ENCODE data around the gene POLR3A. TPM values are rescaled to one million over a fixed set of nuclear protein-coding genes. Genes with fewer than 3 reads are reported as not detected.
A peak's percentile ranks its signal among the peaks of the same experiment; 100 is the strongest.
"Not testable (repeated sequence)": the region's sequence is repeated elsewhere in the genome, so short reads cannot be mapped to it uniquely, and the experiment has no call there.

The POLR3A gene
- 13.1 to 17.4 TPM (median 13.9 TPM) in 3 replicates for total RNA-seq
- long read RNA-seq, full-length matches to known transcripts = 11 of 20 reads
- long read RNA-seq, partial matches to known transcripts = 3 of 20 reads
- long read RNA-seq, other reads (novel, unspliced or antisense) = 6 of 20 reads

DNA sequence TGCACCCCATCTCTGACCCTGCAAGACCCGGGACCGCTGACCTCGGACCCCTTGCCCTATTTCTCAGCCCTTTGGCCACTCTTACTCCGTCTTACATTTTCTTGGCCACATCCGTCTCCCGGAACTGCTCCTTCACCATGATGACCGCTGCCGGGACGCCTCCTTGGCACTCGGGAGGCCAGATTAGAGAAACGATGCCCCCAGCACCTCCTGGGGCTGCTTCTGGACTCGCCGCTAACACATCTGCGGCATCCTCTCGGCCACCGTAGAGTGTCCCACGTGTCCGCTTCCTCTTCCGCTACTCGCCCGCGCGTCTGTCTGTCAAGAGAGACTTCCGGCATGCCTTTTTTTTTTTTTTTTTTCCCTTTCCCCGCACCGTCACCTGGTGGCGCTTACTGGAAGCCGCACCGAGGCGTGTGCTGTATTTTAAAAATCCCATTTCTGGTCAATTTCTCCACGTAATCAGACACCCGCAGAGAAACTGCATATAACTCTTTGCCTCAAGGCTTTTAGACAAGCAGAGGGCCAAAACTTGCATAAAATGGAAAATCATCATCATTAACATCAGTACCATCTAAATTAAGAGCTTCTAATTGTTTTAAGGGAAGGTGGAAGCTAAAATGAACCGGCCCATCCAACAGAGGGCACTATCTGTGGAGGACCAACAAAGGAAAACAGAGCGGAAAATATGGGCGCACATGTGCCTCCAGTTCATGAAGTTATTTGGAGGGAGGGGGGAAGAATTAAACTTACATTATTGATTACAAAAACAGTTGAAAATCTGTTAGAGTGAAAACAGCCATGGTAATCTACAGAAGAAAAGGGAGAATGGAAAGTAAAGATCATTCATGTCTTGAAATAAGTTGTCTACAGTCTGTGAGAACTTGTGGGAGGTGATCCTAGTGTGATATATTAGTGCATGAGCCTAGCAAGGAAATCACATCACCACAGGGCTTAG is at the start of gene POLR3A:
POLR3A (minus strand) TSS at position 247 of the 958 bp plus-strand sequence; CDS start at position 139, 108 bp downstream.
- Mint-ChIP-seq H3K27me3 (ENCODE audit: low read depth) (no peaks in the 10 kb centered on the region), H3K27ac (ENCODE audit: unreplicated experiment) (peak within 1 kb of the TSS; percentile 93), H3K4me1 (ENCODE audit: low read depth) (peaks cover 43% of the 10 kb centered on the region), H3K9me3 (ENCODE audit: low read depth) (no peaks in the 10 kb centered on the region), H3K36me3 (ENCODE audit: low read depth) (peaks cover 16% of the 10 kb centered on the region), H3K4me3 (ENCODE audit: unreplicated experiment) (peak within 1 kb of the TSS; percentile 98)
- DNase-seq (ENCODE audit: low spot score) = peak; percentile 98
- TF ChIP-seq, protein P1, sequence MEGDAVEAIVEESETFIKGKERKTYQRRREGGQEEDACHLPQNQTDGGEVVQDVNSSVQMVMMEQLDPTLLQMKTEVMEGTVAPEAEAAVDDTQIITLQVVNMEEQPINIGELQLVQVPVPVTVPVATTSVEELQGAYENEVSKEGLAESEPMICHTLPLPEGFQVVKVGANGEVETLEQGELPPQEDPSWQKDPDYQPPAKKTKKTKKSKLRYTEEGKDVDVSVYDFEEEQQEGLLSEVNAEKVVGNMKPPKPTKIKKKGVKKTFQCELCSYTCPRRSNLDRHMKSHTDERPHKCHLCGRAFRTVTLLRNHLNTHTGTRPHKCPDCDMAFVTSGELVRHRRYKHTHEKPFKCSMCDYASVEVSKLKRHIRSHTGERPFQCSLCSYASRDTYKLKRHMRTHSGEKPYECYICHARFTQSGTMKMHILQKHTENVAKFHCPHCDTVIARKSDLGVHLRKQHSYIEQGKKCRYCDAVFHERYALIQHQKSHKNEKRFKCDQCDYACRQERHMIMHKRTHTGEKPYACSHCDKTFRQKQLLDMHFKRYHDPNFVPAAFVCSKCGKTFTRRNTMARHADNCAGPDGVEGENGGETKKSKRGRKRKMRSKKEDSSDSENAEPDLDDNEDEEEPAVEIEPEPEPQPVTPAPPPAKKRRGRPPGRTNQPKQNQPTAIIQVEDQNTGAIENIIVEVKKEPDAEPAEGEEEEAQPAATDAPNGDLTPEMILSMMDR (IDR thresholded peaks at IDR 0.05) = peak; percentile 90

DNA sequence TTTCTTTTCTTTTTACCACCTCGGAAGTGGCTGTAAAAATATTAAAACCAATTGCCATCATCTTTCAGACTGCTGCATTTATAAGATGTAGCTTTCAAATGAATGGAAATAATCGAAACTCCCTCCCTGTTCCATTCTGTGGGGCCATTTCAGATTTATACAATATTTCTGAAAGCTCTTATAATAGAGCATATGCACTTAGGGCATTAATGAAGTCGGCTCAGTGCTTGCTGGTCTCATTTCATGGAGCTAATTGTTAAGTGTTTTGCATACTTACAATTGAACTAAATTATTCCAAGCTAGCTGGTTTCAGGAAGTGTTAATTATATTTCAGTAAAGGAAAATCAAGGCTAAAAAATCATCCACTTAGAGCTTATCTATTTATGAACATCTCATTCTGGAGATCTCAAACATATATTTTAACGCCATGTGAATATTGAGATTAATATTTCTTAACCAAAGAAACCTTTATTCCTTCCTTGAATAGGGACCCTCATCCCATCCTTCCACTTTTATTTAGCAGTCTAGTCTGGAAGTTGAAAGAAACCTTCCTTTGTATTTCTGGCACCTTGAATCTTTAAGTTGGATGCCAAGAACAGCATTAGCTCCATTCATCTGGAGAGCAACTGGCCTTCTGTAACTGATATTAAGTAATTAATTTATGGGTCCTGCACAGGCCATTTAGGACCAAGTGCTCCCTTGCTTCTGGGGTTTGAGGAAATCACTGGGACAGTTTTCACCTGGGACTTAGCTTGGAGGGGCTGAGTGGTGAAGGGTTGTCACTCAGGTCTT is 49.4 kb upstream of the POLR3A start:
- H3K36me3 Mint-ChIP-seq (ENCODE audit: low read depth) = peaks cover 2% of the 10 kb centered on the region
- no peak for DNase-seq (ENCODE audit: low spot score)
- H3K9me3 Mint-ChIP-seq (ENCODE audit: low read depth) = peaks cover 4% of the 10 kb centered on the region
- no peak overlapping the region for H3K27ac Mint-ChIP-seq (ENCODE audit: unreplicated experiment)
- H3K4me1 Mint-ChIP-seq (ENCODE audit: low read depth) = no peaks in the 10 kb centered on the region
- no peak overlapping the region for H3K4me3 Mint-ChIP-seq (ENCODE audit: unreplicated experiment)
- peaks cover 8% of the 10 kb centered on the region for H3K27me3 Mint-ChIP-seq (ENCODE audit: low read depth)
- TF ChIP-seq, protein P1 (IDR thresholded peaks at IDR 0.05) = no peak

DNA sequence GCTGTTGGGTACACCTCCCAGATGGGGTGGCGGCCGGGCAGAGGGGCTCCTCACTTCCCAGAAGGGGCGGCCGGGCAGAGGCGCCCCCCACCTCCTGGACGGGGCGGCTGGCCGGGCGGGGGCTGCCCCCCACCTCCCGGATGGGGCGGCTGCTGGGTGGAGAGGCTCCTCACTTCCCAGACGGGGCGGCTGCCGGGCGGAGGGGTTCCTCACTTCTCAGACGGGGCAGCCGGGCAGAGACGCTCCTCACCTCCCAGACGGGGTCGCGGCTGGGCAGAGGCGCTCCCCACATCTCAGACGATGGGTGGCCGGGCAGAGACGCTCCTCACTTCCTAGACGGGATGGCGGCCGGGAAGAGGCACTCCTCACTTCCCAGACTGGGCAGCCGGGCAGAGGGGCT is 46.5 kb upstream of the POLR3A start:
- DNase-seq (ENCODE audit: low spot score); H3K27ac Mint-ChIP-seq (ENCODE audit: unreplicated experiment); H3K4me1 Mint-ChIP-seq (ENCODE audit: low read depth); H3K9me3 Mint-ChIP-seq (ENCODE audit: low read depth); H3K4me3 Mint-ChIP-seq (ENCODE audit: unreplicated experiment); H3K36me3 Mint-ChIP-seq (ENCODE audit: low read depth); H3K27me3 Mint-ChIP-seq (ENCODE audit: low read depth): not testable (repeated sequence)

DNA sequence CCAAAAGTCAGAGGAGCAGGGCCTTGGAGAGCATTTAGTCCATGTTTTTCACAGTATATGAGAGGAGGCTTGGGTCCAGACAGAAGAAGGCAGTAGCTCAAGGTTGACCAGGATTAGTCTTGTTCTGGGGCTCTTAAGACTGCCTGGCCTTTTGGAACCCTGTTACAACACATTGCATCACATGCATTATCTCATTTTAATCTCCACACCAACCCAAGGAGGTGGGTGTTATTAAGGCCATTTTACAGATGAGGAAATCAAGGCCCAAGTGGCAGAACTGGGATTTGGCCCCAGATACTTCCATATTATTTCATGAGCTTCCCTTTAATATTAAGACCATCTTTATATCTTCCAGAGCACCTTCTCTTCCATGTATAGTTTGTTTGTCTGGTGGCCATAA is 43.2 kb upstream of the POLR3A start:
- peaks cover 2% of the 10 kb centered on the region for H3K36me3 Mint-ChIP-seq (ENCODE audit: low read depth)
- no peaks in the 10 kb centered on the region for H3K4me1 Mint-ChIP-seq (ENCODE audit: low read depth)
- DNase-seq (ENCODE audit: low spot score) = no peak
- TF ChIP-seq, protein P1 (IDR thresholded peaks at IDR 0.05) = no peak
- peaks cover 4% of the 10 kb centered on the region for H3K9me3 Mint-ChIP-seq (ENCODE audit: low read depth)
- H3K27me3 Mint-ChIP-seq (ENCODE audit: low read depth) = no peaks in the 10 kb centered on the region
- H3K4me3 Mint-ChIP-seq (ENCODE audit: unreplicated experiment) = no peak overlapping the region
- no peak overlapping the region for H3K27ac Mint-ChIP-seq (ENCODE audit: unreplicated experiment)

DNA sequence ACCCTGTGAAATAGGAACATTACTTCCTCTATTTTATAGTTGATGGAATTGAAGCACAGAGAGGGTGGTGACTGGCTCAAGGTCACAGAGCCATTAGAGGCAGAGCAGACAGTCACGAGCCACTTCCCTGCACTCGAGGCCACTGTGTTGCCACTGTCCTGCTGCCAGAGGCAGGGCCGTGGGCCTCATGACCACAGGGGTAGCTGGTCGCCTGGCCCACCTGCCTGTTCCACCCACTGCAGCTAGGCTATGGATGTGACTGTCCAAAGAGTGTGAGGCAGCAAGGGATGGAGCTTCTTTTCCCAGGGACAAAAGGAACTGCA is 42.5 kb upstream of the POLR3A start:
- Mint-ChIP-seq H3K4me1 (ENCODE audit: low read depth) (no peaks in the 10 kb centered on the region), H3K9me3 (ENCODE audit: low read depth) (peaks cover 4% of the 10 kb centered on the region), H3K36me3 (ENCODE audit: low read depth) (peaks cover 2% of the 10 kb centered on the region), H3K27ac (ENCODE audit: unreplicated experiment) (no peak overlapping the region), H3K4me3 (ENCODE audit: unreplicated experiment) (no peak overlapping the region), H3K27me3 (ENCODE audit: low read depth) (no peaks in the 10 kb centered on the region)
- no peak for DNase-seq (ENCODE audit: low spot score)
- TF ChIP-seq, protein P1 (IDR thresholded peaks at IDR 0.05) = no peak
